ENCODE results near the gene EPB41. TPM values are rescaled to one million over a fixed set of nuclear protein-coding genes. Genes with fewer than 3 reads are reported as not detected.

EPB41 gene
- total and polyA plus RNA-seq, 2 donors from 2014 or later: 9.9 to 38.8 TPM

DNA sequence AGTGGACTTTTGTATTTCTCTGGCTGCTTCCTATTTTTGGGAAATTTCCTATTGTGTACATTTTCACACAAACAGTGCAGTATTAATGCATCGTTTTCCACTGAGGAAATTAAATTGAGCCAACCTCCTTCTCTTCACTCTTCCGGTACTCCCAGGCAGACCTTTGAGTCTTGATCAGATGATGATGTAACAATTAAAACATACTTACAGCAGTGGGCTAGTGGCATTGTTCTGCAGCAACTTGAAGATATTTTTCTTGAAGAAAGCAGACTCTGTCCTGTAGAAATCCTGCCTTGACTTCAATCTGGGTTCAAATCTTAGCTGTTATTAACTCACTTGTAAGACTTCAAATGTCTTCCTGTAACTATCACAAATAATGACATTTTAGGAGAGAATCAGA lies 228.3 kb downstream of the EPB41 start:
- intact Hi-C loops (cut with DNase I): no loop called here
- Histone ChIP-seq H3K27ac (ENCODE audit: low read depth in 2 of 2, low read length in 2 of 2) (no peak overlapping the region), H3K4me3 (ENCODE audit: low read length in 3 of 3) (no peak overlapping the region), H3K36me3 (ENCODE audit: control insufficient read depth in 2 of 3, insufficient read depth in 3 of 3, low read length in 3 of 3) (peaks cover 4 to 15% (median 7%) of the 10 kb centered on the region in 3 donors), H3K4me1 (ENCODE audit: control insufficient read depth in 2 of 3, insufficient read depth in 2 of 3, low read depth in 1 of 3, low read length in 3 of 3) (peaks cover 0 to 11% (median 3%) of the 10 kb centered on the region in 3 donors), H3K27me3 (ENCODE audit: control insufficient read depth, insufficient read depth, low read length) (no peaks in the 10 kb centered on the region), H3K9ac (ENCODE audit: low read length in 3 of 3) (no peak overlapping the region), H3K9me3 (ENCODE audit: control insufficient read depth in 2 of 3, insufficient read depth in 1 of 3, low read length in 3 of 3) (no peaks in the 10 kb centered on the region)
- TF ChIP-seq, protein P1, sequence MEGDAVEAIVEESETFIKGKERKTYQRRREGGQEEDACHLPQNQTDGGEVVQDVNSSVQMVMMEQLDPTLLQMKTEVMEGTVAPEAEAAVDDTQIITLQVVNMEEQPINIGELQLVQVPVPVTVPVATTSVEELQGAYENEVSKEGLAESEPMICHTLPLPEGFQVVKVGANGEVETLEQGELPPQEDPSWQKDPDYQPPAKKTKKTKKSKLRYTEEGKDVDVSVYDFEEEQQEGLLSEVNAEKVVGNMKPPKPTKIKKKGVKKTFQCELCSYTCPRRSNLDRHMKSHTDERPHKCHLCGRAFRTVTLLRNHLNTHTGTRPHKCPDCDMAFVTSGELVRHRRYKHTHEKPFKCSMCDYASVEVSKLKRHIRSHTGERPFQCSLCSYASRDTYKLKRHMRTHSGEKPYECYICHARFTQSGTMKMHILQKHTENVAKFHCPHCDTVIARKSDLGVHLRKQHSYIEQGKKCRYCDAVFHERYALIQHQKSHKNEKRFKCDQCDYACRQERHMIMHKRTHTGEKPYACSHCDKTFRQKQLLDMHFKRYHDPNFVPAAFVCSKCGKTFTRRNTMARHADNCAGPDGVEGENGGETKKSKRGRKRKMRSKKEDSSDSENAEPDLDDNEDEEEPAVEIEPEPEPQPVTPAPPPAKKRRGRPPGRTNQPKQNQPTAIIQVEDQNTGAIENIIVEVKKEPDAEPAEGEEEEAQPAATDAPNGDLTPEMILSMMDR (IDR thresholded peaks at IDR 0.05; ENCODE audit: borderline replicate concordance, extremely low read depth, insufficient read depth): no peak
- DNase-seq (no peak), FAIRE-seq (no peak)

DNA sequence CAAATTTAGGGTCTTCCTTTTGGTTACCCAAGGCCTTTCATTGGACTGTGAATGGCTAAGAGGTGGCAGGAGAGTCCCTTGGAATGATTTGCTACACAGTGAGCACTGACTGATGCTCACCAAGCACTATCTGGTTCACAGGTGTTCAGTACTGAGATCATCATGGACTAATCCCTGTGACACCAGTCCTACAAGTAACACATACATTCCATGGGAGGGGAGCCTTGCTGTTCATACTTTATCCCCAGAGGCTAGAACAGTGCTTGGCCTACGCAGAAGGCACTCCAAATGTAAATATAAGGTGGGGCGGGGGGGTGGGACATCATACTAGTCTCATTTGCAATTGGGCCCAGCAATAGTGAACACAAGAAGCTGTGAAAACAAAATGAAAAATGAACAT lies 229.8 kb downstream of the EPB41 start:
- Histone ChIP-seq H3K4me1 (ENCODE audit: control insufficient read depth in 2 of 3, insufficient read depth in 2 of 3, low read depth in 1 of 3, low read length in 3 of 3) (peaks cover 0 to 11% (median 3%) of the 10 kb centered on the region in 3 donors), H3K36me3 (ENCODE audit: control insufficient read depth in 2 of 3, insufficient read depth in 3 of 3, low read length in 3 of 3) (peaks cover 11 to 30% (median 12%) of the 10 kb centered on the region in 3 donors), H3K9me3 (ENCODE audit: control insufficient read depth in 2 of 3, insufficient read depth in 1 of 3, low read length in 3 of 3) (no peaks in the 10 kb centered on the region), H3K27ac (ENCODE audit: low read depth in 2 of 2, low read length in 2 of 2) (no peak overlapping the region), H3K27me3 (ENCODE audit: control insufficient read depth, insufficient read depth, low read length) (no peaks in the 10 kb centered on the region), H3K9ac (ENCODE audit: low read length in 3 of 3) (no peak overlapping the region), H3K4me3 (ENCODE audit: low read length in 3 of 3) (no peak overlapping the region)
- FAIRE-seq (no peak), DNase-seq (no peak)
- intact Hi-C loops (cut with DNase I): no loop called here
- TF ChIP-seq, protein P1 (IDR thresholded peaks at IDR 0.05; ENCODE audit: borderline replicate concordance, extremely low read depth, insufficient read depth): no peak

DNA sequence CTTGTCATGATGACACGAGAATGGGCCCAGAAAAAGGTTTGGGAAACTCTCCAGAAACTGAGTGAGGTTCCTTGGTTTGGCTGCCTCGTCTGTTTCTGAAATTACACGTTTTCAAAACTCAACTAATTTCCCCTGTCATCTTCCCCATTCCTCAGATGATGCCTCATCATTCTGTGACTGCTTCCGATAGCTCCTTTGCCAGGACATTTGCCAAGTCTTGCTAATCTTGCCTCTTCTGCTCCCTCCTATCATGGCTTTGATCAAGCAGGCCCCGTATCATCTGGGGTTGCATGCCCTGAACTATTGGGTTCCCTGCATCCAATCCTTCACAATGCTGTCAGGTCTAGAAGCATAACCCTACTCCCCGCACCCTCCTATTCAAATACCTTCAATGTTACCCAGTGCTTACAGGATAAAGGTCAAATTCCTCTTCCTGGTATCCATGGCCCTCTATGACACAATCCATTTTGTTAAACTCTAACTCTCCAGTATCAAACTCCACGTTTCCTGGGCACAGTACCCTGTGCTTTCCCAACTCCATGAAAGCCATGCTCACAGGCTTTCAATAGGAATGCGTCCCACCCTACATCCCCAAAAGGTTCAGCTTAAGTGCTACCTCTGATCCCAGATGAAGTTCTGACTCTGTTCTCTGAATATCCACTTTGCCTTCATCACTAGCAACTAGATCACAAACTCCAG lies 231.5 kb downstream of the EPB41 start:
- TF ChIP-seq, protein P1 (IDR thresholded peaks at IDR 0.05; ENCODE audit: borderline replicate concordance, extremely low read depth, insufficient read depth): no peak
- no peak for FAIRE-seq
- intact Hi-C loops (cut with DNase I): no loop called here
- H3K9ac ChIP-seq (ENCODE audit: low read length in 3 of 3): no peak overlapping the region
- peaks cover 0 to 11% (median 3%) of the 10 kb centered on the region in 3 donors for H3K4me1 ChIP-seq (ENCODE audit: control insufficient read depth in 2 of 3, insufficient read depth in 2 of 3, low read depth in 1 of 3, low read length in 3 of 3)
- peak overlapping the region in 1 of 3 donors; percentile 15 for H3K4me3 ChIP-seq (ENCODE audit: low read length in 3 of 3)
- H3K9me3 ChIP-seq (ENCODE audit: control insufficient read depth in 2 of 3, insufficient read depth in 1 of 3, low read length in 3 of 3): no peaks in the 10 kb centered on the region
- peak overlapping the region; percentile 85 for H3K27ac ChIP-seq (ENCODE audit: low read depth in 2 of 2, low read length in 2 of 2)
- DNase-seq: peak in 1 of 5 donors; percentile 50
- peaks cover 16 to 44% (median 17%) of the 10 kb centered on the region in 3 donors for H3K36me3 ChIP-seq (ENCODE audit: control insufficient read depth in 2 of 3, insufficient read depth in 3 of 3, low read length in 3 of 3)
- H3K27me3 ChIP-seq (ENCODE audit: control insufficient read depth, insufficient read depth, low read length): no peaks in the 10 kb centered on the region
